Fibroblast of lung (primary cell): Measurements from ENCODE around the gene VAV1.

Experiments
- EZH2 ChIP-seq: IDR thresholded peaks from 2 replicates; pipeline ENCODE4 v1.5.1; 2012; ENCODE audit warnings: low read length, control low read depth, mild to moderate bottlenecking; ENCODE audit errors: missing control alignments
- TF ChIP-seq, protein P1 (sequence below), 2 donors: IDR thresholded peaks in 1 of 2; conservative IDR thresholded peaks in 1 of 2; 1 replicate in 1 of 2; 2 replicates in 1 of 2; pipeline ENCODE4 v1.5.1; 2011 to 2012; ENCODE audit warnings: low read length in 2 of 2, control low read depth in 1 of 2, inconsistent platforms in 1 of 2, low read depth in 1 of 2, mild to moderate bottlenecking in 1 of 2

DNA sequence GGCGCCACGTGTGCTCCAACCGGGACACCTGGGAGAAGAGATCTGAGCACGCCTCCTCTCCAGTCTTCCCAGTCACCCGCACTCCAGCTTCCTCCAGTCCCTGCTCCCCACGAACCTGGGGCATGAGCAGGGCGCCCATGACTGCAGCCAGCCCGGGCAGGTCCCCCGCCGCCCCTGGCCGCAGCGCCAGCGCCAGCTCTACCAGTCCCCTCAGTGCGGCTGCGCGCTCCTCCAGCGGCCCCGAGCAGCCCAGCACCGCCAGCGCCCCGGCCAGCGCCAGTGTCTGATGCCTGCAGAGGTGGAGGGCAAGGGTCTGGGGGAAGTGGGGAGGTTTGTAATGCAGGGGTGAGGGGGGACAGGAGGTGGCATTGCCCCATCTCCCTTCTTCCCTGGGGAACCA, 18.4 kb upstream of the VAV1 start:
- TF ChIP-seq, protein P1, sequence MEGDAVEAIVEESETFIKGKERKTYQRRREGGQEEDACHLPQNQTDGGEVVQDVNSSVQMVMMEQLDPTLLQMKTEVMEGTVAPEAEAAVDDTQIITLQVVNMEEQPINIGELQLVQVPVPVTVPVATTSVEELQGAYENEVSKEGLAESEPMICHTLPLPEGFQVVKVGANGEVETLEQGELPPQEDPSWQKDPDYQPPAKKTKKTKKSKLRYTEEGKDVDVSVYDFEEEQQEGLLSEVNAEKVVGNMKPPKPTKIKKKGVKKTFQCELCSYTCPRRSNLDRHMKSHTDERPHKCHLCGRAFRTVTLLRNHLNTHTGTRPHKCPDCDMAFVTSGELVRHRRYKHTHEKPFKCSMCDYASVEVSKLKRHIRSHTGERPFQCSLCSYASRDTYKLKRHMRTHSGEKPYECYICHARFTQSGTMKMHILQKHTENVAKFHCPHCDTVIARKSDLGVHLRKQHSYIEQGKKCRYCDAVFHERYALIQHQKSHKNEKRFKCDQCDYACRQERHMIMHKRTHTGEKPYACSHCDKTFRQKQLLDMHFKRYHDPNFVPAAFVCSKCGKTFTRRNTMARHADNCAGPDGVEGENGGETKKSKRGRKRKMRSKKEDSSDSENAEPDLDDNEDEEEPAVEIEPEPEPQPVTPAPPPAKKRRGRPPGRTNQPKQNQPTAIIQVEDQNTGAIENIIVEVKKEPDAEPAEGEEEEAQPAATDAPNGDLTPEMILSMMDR (conservative IDR thresholded peaks at IDR 0.05 in 1 of 2, IDR thresholded peaks at IDR 0.05 in 1 of 2; ENCODE audit: low read depth in 1 of 2, low read length in 2 of 2) = no peak
- no peak for TF ChIP-seq EZH2
